OCI-LY7 (cell line): Measurements from ENCODE around the gene BORCS6. TPM values are rescaled to one million over a fixed set of nuclear protein-coding genes. Genes with fewer than 3 reads are reported as not detected.

Experiments used
- BruUV-seq: library from RNA; stranded (reverse); fragments of 400-500 nt; replicated peaks from 2 replicates; lab custom pipeline; 2021; lab: Mats Ljungman, UMichigan
- CTCF ChIA-PET: fragments of 300-600 bp; sonication (Branson Sonifier 250); formaldehyde crosslinking; loops from one replicate; lab custom pipeline; 2022; ENCODE audit warnings: antibody characterized with exemption; ENCODE audit not compliant: unreplicated experiment; lab: Charles Lee
- POLR2A ChIA-PET: fragments of 300-600 bp; sonication (Branson Sonifier 250); formaldehyde crosslinking; loops from one replicate; lab custom pipeline; 2022; ENCODE audit warnings: antibody characterized with exemption; lab: Charles Lee
- DNase-seq: peaks from one replicate; pipeline ENCODE4 v3.0.0-alpha.2; 2015; ENCODE audit warnings: low spot score
- H2AFZ ChIP-seq: fragments of 200-600 bp; sonication (generic), shearing (Covaris generic); 2 replicates; pipeline ENCODE4 v1.6.1; 2014; ENCODE audit warnings: mild to moderate bottlenecking, antibody characterized with exemption, low read length, moderate library complexity
- H3K27ac ChIP-seq: fragments of 200-600 bp; sonication (generic); 2 replicates; pipeline ENCODE4 v1.5.1; 2014; ENCODE audit warnings: mixed run types, low read depth, mild to moderate bottlenecking, moderate library complexity, low read length, inconsistent platforms; ENCODE audit not compliant: poor library complexity, severe bottlenecking
- H3K36me3 ChIP-seq: fragments of 200-600 bp; sonication (generic); 2 replicates; pipeline ENCODE4 v1.6.1; 2014; ENCODE audit warnings: mild to moderate bottlenecking, antibody characterized with exemption, low read length, moderate library complexity, mixed read lengths; ENCODE audit not compliant: insufficient read depth
- H3K4me1 ChIP-seq: fragments of 200-600 bp; sonication (generic); 2 replicates; pipeline ENCODE4 v1.5.1; 2014; ENCODE audit warnings: mild to moderate bottlenecking, low read length; ENCODE audit not compliant: insufficient read depth, poor library complexity, severe bottlenecking
- H3K4me2 ChIP-seq: fragments of 200-600 bp; sonication (generic); 2 replicates; pipeline ENCODE4 v1.6.1; 2014; ENCODE audit warnings: mild to moderate bottlenecking, low read length
- H3K4me3 ChIP-seq: fragments of 200-600 bp; sonication (generic); 2 replicates; pipeline ENCODE4 v1.5.1; 2014; ENCODE audit warnings: mild to moderate bottlenecking, low read depth, low read length; ENCODE audit not compliant: poor library complexity, severe bottlenecking
- H3K79me2 ChIP-seq: fragments of 200-600 bp; sonication (generic); 2 replicates; pipeline ENCODE4 v1.6.1; 2016; ENCODE audit warnings: low read depth, mild to moderate bottlenecking, low read length, moderate library complexity, mixed read lengths; ENCODE audit not compliant: insufficient read depth
- H3K9me2 ChIP-seq: fragments of 200-600 bp; sonication (generic); 2 replicates; pipeline ENCODE4 v1.6.1; 2016; ENCODE audit warnings: mild to moderate bottlenecking, low read length, mixed read lengths; ENCODE audit not compliant: insufficient read depth
- H3K9me3 ChIP-seq: fragments of 200-600 bp; sonication (generic); 2 replicates; pipeline ENCODE4 v1.6.1; 2014; ENCODE audit warnings: mild to moderate bottlenecking, mixed run types, low read length, mixed read lengths
- H4K20me1 ChIP-seq: fragments of 200-600 bp; sonication (generic); 2 replicates; pipeline ENCODE4 v1.6.1; 2014; ENCODE audit warnings: mild to moderate bottlenecking, antibody characterized with exemption, low read length, moderate library complexity, mixed read lengths; ENCODE audit not compliant: insufficient read depth
- CTCF ChIP-seq: fragments of 200-600 bp; sonication (generic); conservative IDR thresholded peaks from 2 replicates; pipeline ENCODE4 v1.5.1; 2014; ENCODE audit warnings: mild to moderate bottlenecking, antibody characterized with exemption, low read length, moderate library complexity, mixed read lengths
- EZH2phosphoT487 ChIP-seq: fragments of 200-600 bp; sonication (generic); IDR thresholded peaks from 2 replicates; pipeline ENCODE4 v1.6.1; 2018; ENCODE audit warnings: low read depth, borderline replicate concordance, mild to moderate bottlenecking, mixed run types, antibody characterized with exemption, low read length, moderate library complexity, mixed read lengths
- intact Hi-C: fragments of 100-400 bp; cut with micrococcal nuclease; formaldehyde crosslinking; loops from one replicate; pipeline ENCODE4 v1.10.0; 2022; ENCODE audit not compliant: unreplicated experiment
- total RNA-seq, 2 experiments: library from RNA; depleted of rRNA in 1 of 2; stranded (reverse); fragments of >200 nt in 1 of 2; shearing (Covaris generic) in 1 of 2; gene quantifications; 2 replicates each; pipeline ENCODE4 v1.2.3, GENCODE V29; 2014 to 2022

BORCS6 gene
- total RNA-seq, 2 experiments from 2014 or later = 12.7 to 13.9 TPM

- no peak for DNase-seq
- H4K20me1 ChIP-seq = no peaks in the 10 kb centered on the region
- no peak overlapping the region for H2AFZ ChIP-seq
- H3K9me3 ChIP-seq = no peaks in the 10 kb centered on the region
- no peak overlapping the region for H3K4me2 ChIP-seq
- H3K79me2 ChIP-seq = peaks cover 2% of the 10 kb centered on the region; the same call in 1 of the 2 replicates
- intact Hi-C loops = no loop called here
- no TSS peak for BruUV-seq
- no peaks in the 10 kb centered on the region for H3K9me2 ChIP-seq
- peaks cover 25% of the 10 kb centered on the region for H3K4me1 ChIP-seq
- H3K4me3 ChIP-seq = no peak overlapping the region
- TF ChIP-seq EZH2phosphoT487 = no peak
- TF ChIP-seq CTCF = no peak
- POLR2A ChIA-PET = interaction anchor here (1.1 kb wide), 1 partner anchor 11 kb away, joined by 3 read pairs; no protein-coding TSS in a partner anchor
- CTCF ChIA-PET = no interaction called here
- H3K36me3 ChIP-seq = no peaks in the 10 kb centered on the region
- no peak overlapping the region for H3K27ac ChIP-seq
Measured at GRCh38 chr17:8167526-8167925, 22.5 kb downstream of the BORCS6 start.

GRCh38 chr17:8166731-8167130 lies 23.2 kb downstream of the BORCS6 start:
- ChIA-PET POLR2A (no interaction called here), CTCF (no interaction called here)
- intact Hi-C loops = no loop called here
- no TSS peak for BruUV-seq
- H3K9me2 ChIP-seq = no peaks in the 10 kb centered on the region
- no peaks in the 10 kb centered on the region for H3K9me3 ChIP-seq
- no peak for DNase-seq
- no peaks in the 10 kb centered on the region for H4K20me1 ChIP-seq
- peaks cover 24% of the 10 kb centered on the region for H3K4me1 ChIP-seq
- TF ChIP-seq EZH2phosphoT487 (no peak), CTCF (no peak)
- no peak overlapping the region for H3K4me3 ChIP-seq
- H3K36me3 ChIP-seq = no peaks in the 10 kb centered on the region
- no peak overlapping the region for H2AFZ ChIP-seq
- no peak overlapping the region for H3K4me2 ChIP-seq
- peaks cover 10% of the 10 kb centered on the region; the same call in 1 of the 2 replicates for H3K79me2 ChIP-seq
- no peak overlapping the region for H3K27ac ChIP-seq

GRCh38 chr17:8164815-8165131 lies 25.2 kb downstream of the BORCS6 start:
- BruUV-seq = no TSS peak
- no peaks in the 10 kb centered on the region for H4K20me1 ChIP-seq
- peak overlapping the region; percentile 71 for H3K4me2 ChIP-seq
- H3K27ac ChIP-seq = peak overlapping the region; percentile 50
- no peak for DNase-seq
- CTCF ChIA-PET = no interaction called here
- POLR2A ChIA-PET = interaction anchor here (0.6 to 1.9 kb wide), 3 partner anchors 9 to 59 kb away, joined by 3 to 12 read pairs (median 5); no protein-coding TSS in a partner anchor
- H3K79me2 ChIP-seq = peaks cover 14% of the 10 kb centered on the region; the same call in 1 of the 2 replicates
- H3K4me1 ChIP-seq = peaks cover 39% of the 10 kb centered on the region
- H3K9me3 ChIP-seq = no peaks in the 10 kb centered on the region
- intact Hi-C loops = no loop called here
- TF ChIP-seq EZH2phosphoT487 = no peak
- TF ChIP-seq CTCF = no peak
- peaks cover 13% of the 10 kb centered on the region; the same call in 1 of the 2 replicates for H3K36me3 ChIP-seq
- H3K4me3 ChIP-seq = no peak overlapping the region
- peak overlapping the region; percentile 76 for H2AFZ ChIP-seq
- H3K9me2 ChIP-seq = no peaks in the 10 kb centered on the region
